Ureter (tissue), 1 donor: ENCODE results near the gene OR4K5. TPM values are rescaled to one million over a fixed set of nuclear protein-coding genes. Genes with fewer than 3 reads are reported as not detected.
"Not testable (repeated sequence)": the region's sequence is repeated elsewhere in the genome, so short reads cannot be mapped to it uniquely, and the experiment has no call there.

Source experiments
- DNase-seq: peaks from one replicate; pipeline ENCODE4 v3.0.0-alpha.2; 2020; ENCODE audit warnings: low spot score
- total RNA-seq: library from RNA; stranded (reverse); gene quantifications from one replicate; pipeline ENCODE4 v1.2.4, GENCODE V29; 2023
- donor health status: DM: yes; HTN: yes; CAD: no.

The OR4K5 gene
- total RNA-seq = not detected

DNA sequence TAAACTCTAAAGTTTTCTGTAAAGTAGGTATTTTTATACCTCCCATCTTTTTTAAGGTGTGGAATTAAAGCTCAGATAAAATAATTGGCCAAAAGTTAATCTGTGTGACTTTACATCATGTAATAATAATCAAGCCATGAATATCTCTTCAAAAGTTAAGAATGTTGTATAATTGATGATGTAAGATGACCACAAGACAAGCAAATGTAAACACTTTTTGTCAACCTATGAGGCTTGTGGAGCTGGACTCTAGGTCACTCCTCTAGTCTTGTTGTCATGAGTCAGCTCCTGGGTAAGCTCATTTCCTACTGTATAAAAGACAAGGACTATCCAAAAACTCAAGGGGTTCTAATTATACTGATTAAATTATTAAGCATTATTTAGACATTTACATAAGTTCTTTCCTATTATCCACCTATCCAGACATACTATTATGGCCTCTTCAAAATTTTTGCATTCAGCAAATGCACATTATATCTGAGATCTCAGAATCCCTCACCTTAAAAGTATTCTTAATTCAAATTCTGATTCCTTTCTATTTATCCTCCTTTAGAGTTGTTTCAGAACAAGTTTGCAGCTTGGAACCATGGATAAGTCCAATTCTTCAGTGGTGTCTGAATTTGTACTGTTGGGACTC, at the start of gene OR4K5:
OR4K5 (plus strand) TSS at position 587 of the 637 bp plus-strand sequence; CDS start at position 587, 0 bp downstream.
- DNase-seq = no peak

- DNase-seq = no peak
Measured at GRCh38 chr14:19873178-19873577, 47.2 kb upstream of the OR4K5 start.

DNA sequence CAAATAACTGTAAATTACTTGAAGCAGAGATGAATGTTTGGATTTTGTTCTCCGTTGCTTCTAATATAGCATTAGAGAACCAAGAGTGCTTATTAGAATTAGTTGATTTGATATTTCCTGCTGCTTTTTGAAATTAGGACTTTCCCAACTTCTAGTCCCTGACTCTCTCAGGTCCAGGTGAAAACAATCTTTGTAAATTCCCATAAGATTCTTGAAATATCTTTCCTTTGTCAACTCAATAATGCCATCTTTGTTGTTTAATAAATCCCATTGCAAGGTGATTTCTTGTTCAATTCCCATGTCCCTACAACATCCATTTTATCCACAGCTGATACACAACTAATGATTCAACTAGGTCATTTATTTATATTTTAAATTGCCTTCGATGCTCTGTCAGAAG, 45.6 kb upstream of the OR4K5 start, which contains the start of gene OR4K2:
OR4K2 (plus strand) TSS at position 301 of the 400 bp plus-strand sequence. CDS start 1,126 bp downstream, outside the sequence.
- DNase-seq = no peak

GRCh38 chr14:19878029-19878642, 42.3 kb upstream of the OR4K5 start:
- no peak for DNase-seq

- no peak for DNase-seq
Measured at GRCh38 chr14:19895282-19895681, 25.1 kb upstream of the OR4K5 start.

DNA sequence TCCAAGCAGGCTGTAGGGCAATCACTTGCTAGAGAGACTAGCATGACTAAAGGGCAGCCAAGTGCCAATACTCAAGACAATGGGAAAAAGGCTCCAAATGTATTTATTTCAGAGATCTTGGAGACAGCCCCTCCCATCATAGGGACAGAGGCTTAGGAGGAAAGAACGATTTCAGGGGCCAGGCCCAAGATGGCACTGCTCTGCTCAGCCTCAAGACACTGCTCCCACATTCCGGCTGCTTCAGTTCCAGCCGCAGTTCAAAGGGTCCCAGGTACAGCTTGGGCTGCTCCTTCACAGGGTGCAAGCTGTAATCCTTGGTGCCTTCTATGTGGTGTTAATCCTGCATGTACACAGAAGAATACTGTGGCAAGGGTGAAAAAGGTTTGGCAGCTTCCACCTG, 19.4 kb upstream of the OR4K5 start:
- DNase-seq = no peak

GRCh38 chr14:19902409-19902808, 18.0 kb upstream of the OR4K5 start:
- DNase-seq = no peak

DNA sequence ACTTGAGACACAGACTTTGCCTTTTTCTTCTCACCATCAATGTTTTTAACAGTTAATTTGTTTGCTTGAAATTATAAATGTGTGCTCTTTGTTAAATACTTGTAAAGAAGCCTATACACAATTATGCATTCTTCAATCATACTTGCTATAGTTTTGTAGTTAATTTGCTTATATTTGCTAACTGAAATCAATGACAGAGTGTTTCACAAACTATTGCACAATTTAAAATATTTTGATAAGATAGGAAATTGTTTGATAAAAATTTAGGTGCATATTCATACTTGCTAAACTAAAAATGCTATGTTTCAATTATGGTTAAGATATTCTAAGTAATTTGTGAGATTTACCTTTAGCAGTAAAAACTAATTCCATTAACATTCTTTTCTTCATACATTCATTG, 13.7 kb upstream of the OR4K5 start:
- no peak for DNase-seq

- DNase-seq = no peak
Measured at GRCh38 chr14:19911114-19911513, 9.3 kb upstream of the OR4K5 start.

GRCh38 chr14:19917243-19917642, 3.2 kb upstream of the OR4K5 start:
- DNase-seq = no peak

DNA sequence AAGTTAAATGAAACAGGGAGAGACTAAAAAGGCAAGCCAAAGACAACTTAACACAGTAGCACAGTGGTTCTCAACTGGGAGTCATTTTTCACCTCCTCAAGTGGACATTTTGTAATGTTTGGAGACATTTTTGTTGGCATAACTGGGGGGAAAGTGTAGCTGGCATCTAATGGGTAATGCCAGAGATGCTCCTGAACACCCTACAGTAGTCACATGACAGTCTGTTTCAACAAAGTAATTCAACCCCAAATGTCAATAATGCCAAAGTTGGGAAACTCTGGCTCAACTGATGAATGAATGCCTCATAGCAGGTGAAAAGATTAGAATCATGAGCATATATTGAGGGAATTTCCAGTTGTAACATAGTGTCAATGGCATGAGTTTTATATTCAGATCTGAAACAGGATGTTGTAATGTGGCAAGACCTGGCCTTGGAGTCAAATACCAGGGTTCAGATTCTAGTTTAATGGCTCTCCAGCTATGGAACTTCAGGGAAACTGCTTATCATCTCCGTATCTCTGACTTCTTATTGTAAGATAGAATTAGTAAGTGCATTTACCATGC, 2.4 kb upstream of the OR4K5 start:
- DNase-seq = no peak

- no peak for DNase-seq
Measured at GRCh38 chr14:19918553-19919264, 1.7 kb upstream of the OR4K5 start.

- DNase-seq = no peak
Measured at GRCh38 chr14:19930617-19931016, 10.2 kb downstream of the OR4K5 start, which contains the start of gene OR4K1. OR4K1 (plus strand) TSS chr14:19930917; CDS start chr14:19935667, 4,750 bp downstream.

DNA sequence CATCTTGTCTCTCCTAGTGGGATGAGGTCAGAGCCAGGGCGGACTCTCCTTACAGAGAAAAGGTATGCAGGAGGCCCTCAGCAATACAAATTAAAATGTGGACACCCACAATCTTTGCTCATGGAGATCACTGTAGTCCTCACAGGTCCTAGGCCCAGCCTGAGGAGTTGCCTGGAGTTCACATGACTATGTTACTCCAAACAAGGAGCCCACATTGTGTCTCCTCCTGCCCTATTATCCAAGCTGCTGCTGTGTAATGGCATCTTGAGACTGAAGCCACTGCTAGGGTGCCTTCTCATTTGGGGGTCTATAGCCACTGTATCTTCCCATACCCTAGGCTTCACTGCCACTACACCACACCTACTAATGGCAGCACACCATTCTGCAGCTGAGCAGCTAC, 21.3 kb downstream of the OR4K5 start:
- DNase-seq = no peak

DNA sequence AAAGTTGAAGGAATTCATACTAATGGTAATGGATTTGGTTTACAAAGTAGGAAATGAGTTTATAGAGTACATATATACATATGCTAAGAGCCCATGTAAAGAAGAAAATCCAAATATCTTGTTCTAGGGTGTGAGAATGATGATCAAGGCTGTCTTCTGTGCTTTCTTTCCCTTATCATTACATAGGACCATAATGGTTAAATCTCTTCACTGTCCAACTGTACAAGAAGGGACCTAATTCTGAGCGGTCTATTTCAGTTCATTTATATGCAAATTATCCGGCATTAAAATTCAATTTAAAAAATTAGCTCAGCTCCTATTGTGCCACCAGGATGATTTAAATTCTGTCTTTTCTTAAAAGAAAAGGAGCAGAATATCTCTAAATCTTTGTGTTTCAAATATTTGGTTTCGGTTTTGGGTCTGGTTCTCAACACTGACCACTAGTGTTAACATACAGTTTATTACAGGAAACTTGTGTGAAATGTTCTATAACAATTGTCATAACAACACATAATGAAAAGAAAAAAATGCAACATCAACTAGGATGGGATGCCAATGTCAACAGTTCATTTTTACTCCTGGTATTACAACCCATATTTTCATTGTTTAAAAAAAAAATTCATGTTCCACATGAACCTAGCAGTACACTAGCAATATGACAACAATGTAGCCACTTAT, 27.1 kb downstream of the OR4K5 start:
- no peak for DNase-seq

DNA sequence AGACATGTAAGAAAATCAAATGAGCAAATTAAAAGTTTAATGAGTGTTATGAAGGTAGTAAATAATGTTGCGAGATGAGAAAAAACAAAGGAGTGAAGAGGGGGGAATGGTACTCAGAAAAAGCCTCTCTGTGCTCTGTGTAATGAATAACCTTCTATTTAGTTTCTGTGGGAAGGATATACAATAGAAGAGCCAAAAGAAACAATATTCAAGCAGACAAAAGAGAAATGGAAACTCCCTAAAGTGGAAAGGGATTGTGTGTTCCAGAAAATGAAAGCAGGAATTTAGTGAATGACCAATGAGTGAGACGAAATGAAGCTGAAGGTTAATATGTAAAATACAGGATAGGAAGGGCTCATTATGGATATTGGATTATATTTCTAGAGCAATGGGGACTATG, 28.8 kb downstream of the OR4K5 start:
- DNase-seq = no peak

- DNase-seq = not testable (repeated sequence)
Measured at GRCh38 chr14:19969735-19970134, 49.3 kb downstream of the OR4K5 start.

Other genes starting within 250 kb of the OR4K5 start
- gene OR11H2, start 206.7 kb upstream of the OR4K5 start, total RNA-seq = not detected
- gene OR4Q3, start 177.0 kb upstream of the OR4K5 start, total RNA-seq = not detected
- gene OR4M1, start 147.1 kb upstream of the OR4K5 start, total RNA-seq = not detected
- not detected for gene OR4N2, start 116.8 kb upstream of the OR4K5 start, total RNA-seq
- not detected for gene OR4K2, start 45.5 kb upstream of the OR4K5 start, total RNA-seq
- gene OR4K1, start 10.3 kb downstream of the OR4K5 start, total RNA-seq = not detected
- not detected for gene OR4K15, start 55.0 kb downstream of the OR4K5 start, total RNA-seq
- not detected for gene OR4Q2, start 81.6 kb downstream of the OR4K5 start, total RNA-seq
- not detected for gene OR4K14, start 98.7 kb downstream of the OR4K5 start, total RNA-seq
- gene OR4K13, start 115.4 kb downstream of the OR4K5 start, total RNA-seq = not detected
- gene OR4L1, start 139.4 kb downstream of the OR4K5 start, total RNA-seq = not detected
- gene OR4K17, start 190.1 kb downstream of the OR4K5 start, total RNA-seq = not detected
- gene OR4N5, start 218.2 kb downstream of the OR4K5 start, total RNA-seq = not detected